PFSK-1 (cell line): ENCODE data around the gene TCF4.

ENCODE experiments used
- FOXP2 ChIP-seq: optimal IDR thresholded peaks from 2 replicates; pipeline ENCODE3; 2011; ENCODE audit warnings: borderline replicate concordance, control low read depth, inconsistent platforms; ENCODE audit not compliant: insufficient read depth; ENCODE audit errors: extremely low read length, extremely low read depth
- POLR2AphosphoS5 ChIP-seq: IDR thresholded peaks from 2 replicates; pipeline ENCODE4 v1.6.1; 2012; ENCODE audit warnings: low read depth, mild to moderate bottlenecking, control low read depth, low read length, moderate library complexity
- SIN3A ChIP-seq: IDR thresholded peaks from 2 replicates; pipeline ENCODE4 v1.6.1; 2012; ENCODE audit warnings: mild to moderate bottlenecking, low read length, moderate library complexity, borderline replicate concordance; ENCODE audit not compliant: insufficient read depth
- TAF1 ChIP-seq: IDR thresholded peaks from 2 replicates; pipeline ENCODE4 v1.6.1; 2012; ENCODE audit warnings: low read length, control low read depth, borderline replicate concordance; ENCODE audit not compliant: insufficient read depth
- TF ChIP-seq, protein P1 (sequence below), 2 experiments: IDR thresholded peaks; 2 replicates each; pipeline versions ENCODE4 v1.6.1 to v1.8.0; 2011 to 2012; ENCODE audit warnings: low read depth in 2 of 2, low read length in 2 of 2, control low read depth in 1 of 2, inconsistent platforms in 1 of 2, mild to moderate bottlenecking in 1 of 2, moderate library complexity in 1 of 2; ENCODE audit not compliant: insufficient read depth in 1 of 2

Gene TCF4

DNA sequence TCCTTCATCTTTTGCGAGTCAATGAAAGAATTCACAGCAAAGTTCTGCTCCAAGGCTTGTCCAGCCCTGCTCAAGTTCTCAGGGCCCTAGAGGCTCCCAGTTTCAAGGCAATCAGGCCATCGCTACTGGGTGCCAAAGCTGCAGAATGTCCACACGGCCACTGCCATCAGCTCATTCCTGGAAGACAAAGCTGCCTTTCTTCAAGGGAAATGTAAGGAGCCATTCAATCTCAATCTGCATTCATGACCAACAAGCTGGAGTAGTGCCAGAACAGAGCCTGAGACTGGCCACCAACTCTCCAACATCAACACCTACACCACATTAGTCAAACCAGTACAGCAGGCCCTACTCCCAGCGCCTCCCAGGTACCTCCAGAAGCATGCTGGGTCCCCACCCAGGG lies 202.2 kb downstream of the TCF4 start:
- TF ChIP-seq POLR2AphosphoS5 (no peak), SIN3A (no peak), FOXP2 (no peak), TAF1 (no peak)
- TF ChIP-seq, protein P1, sequence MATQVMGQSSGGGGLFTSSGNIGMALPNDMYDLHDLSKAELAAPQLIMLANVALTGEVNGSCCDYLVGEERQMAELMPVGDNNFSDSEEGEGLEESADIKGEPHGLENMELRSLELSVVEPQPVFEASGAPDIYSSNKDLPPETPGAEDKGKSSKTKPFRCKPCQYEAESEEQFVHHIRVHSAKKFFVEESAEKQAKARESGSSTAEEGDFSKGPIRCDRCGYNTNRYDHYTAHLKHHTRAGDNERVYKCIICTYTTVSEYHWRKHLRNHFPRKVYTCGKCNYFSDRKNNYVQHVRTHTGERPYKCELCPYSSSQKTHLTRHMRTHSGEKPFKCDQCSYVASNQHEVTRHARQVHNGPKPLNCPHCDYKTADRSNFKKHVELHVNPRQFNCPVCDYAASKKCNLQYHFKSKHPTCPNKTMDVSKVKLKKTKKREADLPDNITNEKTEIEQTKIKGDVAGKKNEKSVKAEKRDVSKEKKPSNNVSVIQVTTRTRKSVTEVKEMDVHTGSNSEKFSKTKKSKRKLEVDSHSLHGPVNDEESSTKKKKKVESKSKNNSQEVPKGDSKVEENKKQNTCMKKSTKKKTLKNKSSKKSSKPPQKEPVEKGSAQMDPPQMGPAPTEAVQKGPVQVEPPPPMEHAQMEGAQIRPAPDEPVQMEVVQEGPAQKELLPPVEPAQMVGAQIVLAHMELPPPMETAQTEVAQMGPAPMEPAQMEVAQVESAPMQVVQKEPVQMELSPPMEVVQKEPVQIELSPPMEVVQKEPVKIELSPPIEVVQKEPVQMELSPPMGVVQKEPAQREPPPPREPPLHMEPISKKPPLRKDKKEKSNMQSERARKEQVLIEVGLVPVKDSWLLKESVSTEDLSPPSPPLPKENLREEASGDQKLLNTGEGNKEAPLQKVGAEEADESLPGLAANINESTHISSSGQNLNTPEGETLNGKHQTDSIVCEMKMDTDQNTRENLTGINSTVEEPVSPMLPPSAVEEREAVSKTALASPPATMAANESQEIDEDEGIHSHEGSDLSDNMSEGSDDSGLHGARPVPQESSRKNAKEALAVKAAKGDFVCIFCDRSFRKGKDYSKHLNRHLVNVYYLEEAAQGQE (IDR thresholded peaks at IDR 0.05; ENCODE audit: insufficient read depth in 1 of 2, low read depth in 2 of 2, low read length in 2 of 2), result no peak

DNA sequence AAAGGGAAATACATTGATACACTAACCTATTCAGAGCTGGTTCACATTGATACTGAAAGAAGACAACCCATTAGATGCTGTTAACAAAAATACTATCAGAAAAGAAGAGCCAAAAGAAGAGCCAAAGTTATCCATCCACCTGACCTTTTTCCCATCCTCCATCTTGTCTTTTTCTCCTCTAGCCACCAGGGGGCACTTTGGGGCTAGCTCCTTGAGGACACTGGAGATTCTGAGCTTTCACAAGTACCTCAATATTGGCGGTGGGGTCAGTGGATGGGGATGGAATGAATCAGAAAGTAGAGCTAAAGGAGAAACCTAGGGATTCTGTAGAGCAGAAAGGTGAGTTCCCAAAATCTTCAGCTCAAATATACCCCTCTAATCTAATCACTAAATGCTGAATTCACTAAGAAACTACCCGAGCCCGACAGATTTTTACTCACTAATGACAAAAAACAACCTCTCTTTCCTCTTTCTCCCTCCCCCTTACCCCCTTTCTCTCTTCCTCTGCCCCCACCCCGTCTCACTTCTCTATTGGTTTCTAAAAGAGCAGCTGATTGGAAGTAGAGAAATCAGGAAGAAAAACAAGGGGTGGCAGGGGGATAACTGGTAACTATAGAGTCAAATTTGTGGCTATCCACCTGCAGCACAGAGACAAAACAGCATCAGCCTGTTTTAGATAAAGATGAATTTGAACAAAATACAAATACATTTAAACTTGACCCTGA lies 203.3 kb downstream of the TCF4 start:
- no peak for TF ChIP-seq POLR2AphosphoS5
- no peak for TF ChIP-seq FOXP2
- no peak for TF ChIP-seq SIN3A

DNA sequence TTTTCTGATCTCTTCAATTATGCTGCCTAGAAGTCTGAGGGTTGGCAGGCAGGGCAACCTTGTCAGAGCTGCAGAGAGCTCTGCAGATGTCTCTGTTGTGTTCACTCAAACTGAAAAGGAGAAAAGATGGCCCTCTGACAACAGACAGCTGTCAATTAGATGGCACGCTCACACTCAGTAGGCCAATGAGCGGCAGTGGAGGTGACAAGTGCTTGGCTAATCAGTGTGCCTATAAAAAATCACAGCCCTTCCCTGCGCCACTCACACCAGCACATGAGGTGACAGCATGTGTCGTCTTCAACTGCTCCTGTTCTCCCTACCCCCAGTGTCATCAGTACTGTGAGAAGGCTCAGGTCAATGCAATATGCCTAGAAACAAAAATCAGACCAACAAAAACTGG lies 203.9 kb downstream of the TCF4 start:
- TF ChIP-seq, protein P1 (IDR thresholded peaks at IDR 0.05; ENCODE audit: insufficient read depth in 1 of 2, low read depth in 2 of 2, low read length in 2 of 2), result no peak
- TF ChIP-seq SIN3A, result no peak
- no peak for TF ChIP-seq TAF1
- no peak for TF ChIP-seq FOXP2
- TF ChIP-seq POLR2AphosphoS5, result no peak

DNA sequence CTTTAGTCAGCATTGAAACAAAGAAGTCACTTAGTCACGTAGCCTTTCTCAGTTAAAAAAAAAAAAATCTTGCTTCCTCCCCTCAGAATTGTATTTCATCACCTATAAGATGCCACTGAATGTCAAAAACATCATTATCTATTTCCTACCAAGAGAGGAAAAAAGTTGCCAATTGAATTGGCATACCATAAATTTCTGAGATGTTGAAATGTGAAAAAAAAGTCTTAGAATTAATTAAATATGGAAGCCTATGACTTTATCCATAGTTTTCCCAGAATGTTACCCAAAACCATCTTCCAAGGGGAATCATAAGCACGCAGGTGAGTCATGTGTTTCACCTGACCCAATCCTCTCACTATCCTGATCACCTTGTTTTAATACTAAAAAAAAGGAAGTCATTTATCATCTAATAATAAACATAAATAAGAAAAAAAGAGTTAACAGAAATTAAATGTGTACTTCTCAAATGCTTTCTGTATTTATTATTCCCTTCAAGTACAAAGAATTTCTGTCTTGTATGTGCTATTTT lies 205.7 kb downstream of the TCF4 start:
- TF ChIP-seq TAF1, result no peak
- no peak for TF ChIP-seq FOXP2
- no peak for TF ChIP-seq POLR2AphosphoS5
- no peak for TF ChIP-seq SIN3A
- TF ChIP-seq, protein P1 (IDR thresholded peaks at IDR 0.05; ENCODE audit: insufficient read depth in 1 of 2, low read depth in 2 of 2, low read length in 2 of 2), result no peak

DNA sequence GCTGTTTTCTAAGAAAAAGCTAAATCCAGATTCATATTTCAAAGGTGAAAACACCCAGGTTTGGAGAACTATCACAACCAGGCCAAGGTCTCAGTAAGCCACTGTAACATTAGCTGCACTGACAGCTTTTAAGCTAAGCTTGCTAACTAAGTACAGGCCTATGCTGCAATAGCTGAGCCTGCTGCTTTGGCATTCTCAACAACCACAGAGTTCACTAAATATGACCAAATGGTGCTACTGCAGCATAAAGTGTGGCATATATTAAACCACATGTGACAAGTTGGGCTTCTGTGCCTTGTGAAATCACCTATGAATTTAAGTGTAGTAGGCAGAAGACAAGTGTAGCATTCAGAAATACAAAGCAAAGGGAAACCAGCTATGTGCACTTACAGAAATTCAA lies 206.7 kb downstream of the TCF4 start:
- no peak for TF ChIP-seq TAF1
- no peak for TF ChIP-seq FOXP2
- TF ChIP-seq, protein P1 (IDR thresholded peaks at IDR 0.05; ENCODE audit: insufficient read depth in 1 of 2, low read depth in 2 of 2, low read length in 2 of 2), result no peak
- TF ChIP-seq SIN3A, result no peak
- no peak for TF ChIP-seq POLR2AphosphoS5

DNA sequence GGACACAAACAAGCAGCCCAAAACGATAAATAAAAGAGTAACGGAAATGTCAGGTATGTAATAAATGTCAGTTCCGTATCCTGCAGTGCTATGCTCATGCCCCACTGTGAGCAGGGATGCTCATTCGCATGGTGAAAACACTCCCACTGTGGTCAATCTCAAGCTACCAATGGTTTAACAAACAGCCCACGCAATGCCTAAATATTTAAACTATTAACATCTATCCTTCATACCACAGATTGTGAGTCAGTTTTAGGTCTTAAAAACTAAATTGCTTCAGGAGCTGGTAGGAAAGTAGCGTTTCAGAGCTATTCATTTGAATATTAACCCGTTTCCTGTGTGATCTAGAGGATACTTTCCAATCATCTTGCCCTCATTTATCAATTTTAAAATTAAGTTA lies 207.4 kb downstream of the TCF4 start:
- TF ChIP-seq POLR2AphosphoS5 (no peak), TAF1 (no peak), SIN3A (no peak), FOXP2 (no peak)
- TF ChIP-seq, protein P1 (IDR thresholded peaks at IDR 0.05; ENCODE audit: insufficient read depth in 1 of 2, low read depth in 2 of 2, low read length in 2 of 2), result no peak
